Esophagus muscularis mucosa (tissue), 4 donors: ENCODE data around the gene C2orf81. TPM values are rescaled to one million over a fixed set of nuclear protein-coding genes. Genes with fewer than 3 reads are reported as not detected.

Experiments
- DNase-seq: peaks from one replicate; pipeline ENCODE4 v3.0.0-alpha.2; 2017; ENCODE audit errors: extremely low spot score
- H3K27ac ChIP-seq, 4 donors: fragments of 200-600 bp; sonication (generic); replicated peaks in 1 of 4; 1 replicate in 3 of 4; 2 replicates in 1 of 4; pipeline ENCODE4 v1.5.1; 2016 to 2019; ENCODE audit warnings: mild to moderate bottlenecking in 1 of 4
- H3K27me3 ChIP-seq, 4 donors: fragments of 200-600 bp; sonication (generic); one replicate each; pipeline versions ENCODE4 v1.5.1 to v1.6.0; 2016 to 2019
- H3K36me3 ChIP-seq, 4 donors: fragments of 200-600 bp; sonication (generic); one replicate each; pipeline ENCODE4 v1.5.1; 2016 to 2019
- H3K4me1 ChIP-seq, 4 donors: fragments of 200-600 bp; sonication (generic); one replicate each; pipeline ENCODE4 v1.5.1; 2016 to 2019
- H3K4me3 ChIP-seq, 4 donors: fragments of 200-600 bp; sonication (generic); 1 replicate in 2 of 4; 2 replicates in 2 of 4; pipeline ENCODE4 v1.5.1; 2016 to 2019; ENCODE audit warnings: mild to moderate bottlenecking in 4 of 4, moderate library complexity in 1 of 4
- H3K9me3 ChIP-seq, 4 donors: fragments of 200-600 bp; sonication (generic); 1 replicate in 3 of 4; 2 replicates in 1 of 4; pipeline ENCODE4 v1.5.1; 2016 to 2019
- CTCF ChIP-seq, 3 experiments: fragments of 200-600 bp in 2 of 3; fragments of 450-650 bp in 1 of 3; sonication (generic) in 2 of 3; IDR thresholded peaks; one replicate each; pipeline ENCODE4 v1.5.1; 2017 to 2019; ENCODE audit warnings: antibody characterized with exemption in 3 of 3, mild to moderate bottlenecking in 2 of 3, moderate library complexity in 1 of 3
- EP300 ChIP-seq: sonication (generic); formaldehyde crosslinking; IDR thresholded peaks from one replicate; pipeline ENCODE4 v1.6.1; 2017; ENCODE audit warnings: antibody characterized with exemption
- POLR2A ChIP-seq: fragments of 450-650 bp; IDR thresholded peaks from one replicate; pipeline ENCODE4 v1.6.1; 2017; ENCODE audit warnings: antibody characterized with exemption, moderate library complexity, mild to moderate bottlenecking, low read depth
- POLR2AphosphoS5 ChIP-seq, 2 donors: sonication (generic); formaldehyde crosslinking; IDR thresholded peaks; one replicate each; pipeline ENCODE4 v1.6.1; 2017; ENCODE audit warnings: antibody characterized with exemption in 2 of 2
- WGBS: methylation state at CpG from one replicate; pipeline ENCODE4 v1.1.5; 2018; 5-methylcytosine and 5-hydroxymethylcytosine counted together
- intact Hi-C: fragments of 100-400 bp; cut with DNase I; formaldehyde crosslinking; loops from one replicate; pipeline ENCODE4 v1.15.1; 2023
- total RNA-seq, 4 donors: library from RNA; depleted of rRNA; stranded (reverse); fragments of >200 nt; gene quantifications; one replicate each; pipeline versions ENCODE4 v1.1.0 to v1.2.1, GENCODE V29; 2016

The C2orf81 gene
- total RNA-seq, 4 donors from 2014 or later: 0.66 to 4.6 (median 3.2) TPM

DNA sequence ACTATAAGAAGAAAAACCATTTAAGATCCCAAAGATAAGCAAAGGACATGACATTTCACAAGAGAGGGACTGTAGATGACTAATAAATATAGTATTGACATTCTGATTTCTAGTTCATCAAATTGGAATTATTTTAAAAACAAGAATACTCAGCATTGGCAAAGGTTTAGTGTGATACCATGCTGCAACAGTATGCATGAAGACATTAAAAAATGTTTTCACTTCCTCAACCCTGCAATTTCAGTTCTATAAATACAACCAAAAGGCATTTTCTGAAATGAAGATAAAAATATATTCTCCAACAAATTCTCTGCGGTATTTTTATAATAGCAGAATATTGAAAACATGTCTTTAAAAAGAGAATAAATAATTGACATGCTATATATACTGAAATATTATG lies 2.1 kb downstream of the C2orf81 start:
- intact Hi-C loops: no loop called here
- Histone ChIP-seq H3K4me1 (peaks cover 27 to 38% (median 34%) of the 10 kb centered on the region in 4 donors), H3K27me3 (no peaks in the 10 kb centered on the region), H3K4me3 (no peak overlapping the region), H3K36me3 (no peaks in the 10 kb centered on the region), H3K27ac (no peak overlapping the region), H3K9me3 (no peaks in the 10 kb centered on the region)
- 82% methylated on average over 1 of the region's 1 CpG for WGBS
- no peak for DNase-seq
- TF ChIP-seq EP300 (no peak), POLR2AphosphoS5 (IDR thresholded peaks at IDR 0.05) (no peak), CTCF (IDR thresholded peaks at IDR 0.05) (no peak), POLR2A (no peak)

DNA sequence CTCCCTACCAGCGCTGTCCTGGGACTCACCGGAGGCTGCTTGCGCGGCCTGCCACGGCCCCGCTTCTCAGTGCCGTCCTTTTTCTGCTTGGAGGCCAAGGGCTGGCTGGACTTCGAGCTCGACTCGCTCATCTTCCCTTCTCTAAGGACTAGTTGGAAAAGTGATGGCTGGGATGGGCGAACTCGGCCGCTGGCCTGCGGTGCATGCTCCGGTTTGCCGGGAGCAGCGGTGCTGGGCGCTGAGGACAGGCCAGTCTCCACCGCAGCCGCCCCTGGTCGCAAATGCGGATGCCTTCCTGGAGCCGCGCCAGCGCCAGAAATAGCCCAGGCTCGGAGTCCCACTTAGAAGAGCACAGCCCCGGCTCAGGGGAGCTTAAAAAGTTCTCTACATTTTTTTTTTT lies 3.1 kb downstream of the C2orf81 start:
- Histone ChIP-seq H3K27ac (no peak overlapping the region), H3K4me3 (no peak overlapping the region), H3K9me3 (no peaks in the 10 kb centered on the region), H3K27me3 (no peaks in the 10 kb centered on the region), H3K36me3 (no peaks in the 10 kb centered on the region), H3K4me1 (peaks cover 31 to 44% (median 41%) of the 10 kb centered on the region in 4 donors)
- 65% methylated on average over 24 of the region's 27 CpGs for WGBS
- no peak for DNase-seq
- TF ChIP-seq EP300: no peak
- no peak for TF ChIP-seq POLR2A
- no peak for TF ChIP-seq POLR2AphosphoS5 (IDR thresholded peaks at IDR 0.05)
- no peak for TF ChIP-seq CTCF (IDR thresholded peaks at IDR 0.05)
- intact Hi-C loops: no loop called here

DNA sequence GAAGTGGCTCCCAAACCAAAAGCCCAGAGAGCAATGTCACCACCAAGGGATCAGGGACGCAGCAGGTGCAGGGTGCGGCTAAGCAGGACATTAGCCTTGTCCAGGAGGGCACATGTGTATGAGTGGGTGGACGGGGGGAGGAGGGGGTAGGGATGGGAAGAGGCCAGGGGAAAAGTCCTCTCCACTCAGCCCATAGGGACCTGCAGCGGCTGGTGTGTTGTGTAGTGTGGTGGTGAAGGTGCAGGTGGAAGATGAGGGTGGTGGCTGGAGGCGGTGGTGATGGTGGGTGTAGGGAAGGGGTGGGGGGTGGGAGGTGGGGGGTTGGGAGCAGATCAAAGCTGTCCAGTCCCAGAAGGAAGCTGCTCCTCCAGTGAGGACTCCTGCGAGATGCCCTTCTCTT lies 3.7 kb downstream of the C2orf81 start:
- Histone ChIP-seq H3K4me1 (peaks cover 31 to 47% (median 41%) of the 10 kb centered on the region in 4 donors), H3K9me3 (no peaks in the 10 kb centered on the region), H3K36me3 (no peaks in the 10 kb centered on the region), H3K27me3 (no peaks in the 10 kb centered on the region), H3K4me3 (no peak overlapping the region), H3K27ac (no peak overlapping the region)
- intact Hi-C loops: no loop called here
- no peak for DNase-seq
- 92% methylated on average over 6 of the region's 6 CpGs for WGBS
- TF ChIP-seq EP300 (no peak), CTCF (IDR thresholded peaks at IDR 0.05) (no peak), POLR2A (no peak)

GRCh38 chr2:74417197-74417596 lies 4.2 kb downstream of the C2orf81 start:
- WGBS: 71% methylated on average over 3 of the region's 3 CpGs
- no peaks in the 10 kb centered on the region for H3K9me3 ChIP-seq
- no peak overlapping the region for H3K27ac ChIP-seq
- peaks cover 28 to 44% (median 38%) of the 10 kb centered on the region in 4 donors for H3K4me1 ChIP-seq
- no peak for DNase-seq
- TF ChIP-seq POLR2AphosphoS5 (IDR thresholded peaks at IDR 0.05): no peak
- no peak for TF ChIP-seq CTCF (IDR thresholded peaks at IDR 0.05)
- TF ChIP-seq EP300: no peak
- TF ChIP-seq POLR2A: no peak
- intact Hi-C loops: no loop called here
- H3K4me3 ChIP-seq: no peak overlapping the region
- H3K36me3 ChIP-seq: no peaks in the 10 kb centered on the region
- no peaks in the 10 kb centered on the region for H3K27me3 ChIP-seq

DNA sequence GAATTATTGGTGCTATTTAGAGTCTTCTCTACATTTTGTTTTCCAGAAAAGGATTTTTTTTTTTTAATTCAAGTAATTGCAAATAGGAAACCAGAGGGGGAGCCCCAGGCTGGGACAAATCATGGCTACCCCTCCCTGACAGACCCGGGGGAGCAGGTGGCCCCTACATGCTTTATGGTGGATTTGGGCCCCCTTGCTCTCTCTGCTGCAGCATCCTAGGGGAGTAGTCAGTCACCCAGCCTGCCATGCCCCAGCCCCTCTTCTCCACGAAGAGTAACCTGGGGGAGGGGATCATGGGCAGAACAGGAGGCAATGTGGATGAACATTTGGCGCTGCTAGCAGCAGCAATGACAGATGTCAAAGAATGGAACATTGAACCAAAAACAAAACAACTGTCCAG lies 4.6 kb downstream of the C2orf81 start:
- intact Hi-C loops: no loop called here
- WGBS: 73% methylated on average over 3 of the region's 3 CpGs
- Histone ChIP-seq H3K36me3 (no peaks in the 10 kb centered on the region), H3K27ac (no peak overlapping the region), H3K9me3 (no peaks in the 10 kb centered on the region), H3K4me1 (peaks cover 24 to 40% (median 33%) of the 10 kb centered on the region in 4 donors), H3K27me3 (no peaks in the 10 kb centered on the region), H3K4me3 (no peak overlapping the region)
- TF ChIP-seq POLR2AphosphoS5 (IDR thresholded peaks at IDR 0.05) (no peak), POLR2A (no peak), EP300 (no peak), CTCF (IDR thresholded peaks at IDR 0.05) (no peak)
- no peak for DNase-seq
